ENCODE data around the gene POC1A.

The POC1A gene

GRCh38 chr3:52082951-52083350 lies 71.3 kb downstream of the POC1A start:
- Histone ChIP-seq H3K9ac (no peak overlapping the region), H3K36me3 (peaks cover 48% of the 10 kb centered on the region)

GRCh38 chr3:52080830-52081719 lies 73.1 kb downstream of the POC1A start:
- Histone ChIP-seq H3K9me3 (no peaks in the 10 kb centered on the region), H3K4me1 (peaks cover 29% of the 10 kb centered on the region), H4K20me1 (no peaks in the 10 kb centered on the region), H3K27ac (no peak overlapping the region), H3K4me2 (no peak overlapping the region), H3K9ac (no peak overlapping the region), H3K4me3 (no peak overlapping the region), H3K27me3 (no peaks in the 10 kb centered on the region), H3K36me3 (peaks cover 64% of the 10 kb centered on the region)
- TF ChIP-seq Cebpa-rat (IDR thresholded peaks at IDR 0.05) = no peak

More at GRCh38 chr3:52082951-52083350, 71.3 kb downstream of the POC1A start:
- Histone ChIP-seq H3K27ac (no peak overlapping the region), H3K4me3 (no peak overlapping the region), H4K20me1 (peaks cover 5% of the 10 kb centered on the region; the same call in 1 of the 2 replicates), H3K27me3 (no peaks in the 10 kb centered on the region), H3K9me3 (no peaks in the 10 kb centered on the region), H3K4me1 (peaks cover 48% of the 10 kb centered on the region), H3K4me2 (no peak overlapping the region; the same call in 1 of the 2 replicates)
- TF ChIP-seq Cebpa-rat (IDR thresholded peaks at IDR 0.05) = no peak

GRCh38 chr3:52079958-52080357 lies 74.3 kb downstream of the POC1A start:
- H3K4me2 ChIP-seq = no peak overlapping the region
- H3K9me3 ChIP-seq = no peaks in the 10 kb centered on the region
- H4K20me1 ChIP-seq = no peaks in the 10 kb centered on the region
- H3K4me1 ChIP-seq = peaks cover 18% of the 10 kb centered on the region
- H3K4me3 ChIP-seq = no peak overlapping the region
- peaks cover 75% of the 10 kb centered on the region for H3K36me3 ChIP-seq
- no peak overlapping the region for H3K9ac ChIP-seq
- no peak for TF ChIP-seq Cebpa-rat (IDR thresholded peaks at IDR 0.05)
- H3K27me3 ChIP-seq = no peaks in the 10 kb centered on the region
- no peak overlapping the region for H3K27ac ChIP-seq

GRCh38 chr3:52078781-52079560 lies 75.3 kb downstream of the POC1A start:
- Histone ChIP-seq H3K4me1 (peaks cover 8% of the 10 kb centered on the region), H3K9ac (no peak overlapping the region), H3K36me3 (peaks cover 85% of the 10 kb centered on the region), H3K27ac (peak overlapping the region; percentile 26; the same call in 1 of the 2 replicates), H3K4me3 (no peak overlapping the region), H3K27me3 (no peaks in the 10 kb centered on the region), H3K9me3 (no peaks in the 10 kb centered on the region), H4K20me1 (no peaks in the 10 kb centered on the region), H3K4me2 (no peak overlapping the region)
- TF ChIP-seq Cebpa-rat (IDR thresholded peaks at IDR 0.05) = no peak

- Histone ChIP-seq H3K9me3 (no peaks in the 10 kb centered on the region), H3K27me3 (no peaks in the 10 kb centered on the region), H3K27ac (no peak overlapping the region), H3K4me2 (no peak overlapping the region), H3K4me1 (no peaks in the 10 kb centered on the region; the same call in 1 of the 2 replicates), H4K20me1 (no peaks in the 10 kb centered on the region), H3K9ac (no peak overlapping the region), H3K36me3 (peaks cover 82% of the 10 kb centered on the region), H3K4me3 (no peak overlapping the region)
- no peak for TF ChIP-seq Cebpa-rat (IDR thresholded peaks at IDR 0.05)
Measured at GRCh38 chr3:52077925-52078324, 76.3 kb downstream of the POC1A start.

- Histone ChIP-seq H3K27ac (no peak overlapping the region; the same call in 1 of the 2 replicates), H3K9me3 (no peaks in the 10 kb centered on the region), H3K4me3 (no peak overlapping the region), H3K36me3 (peaks cover 76% of the 10 kb centered on the region), H3K4me1 (peaks cover 7% of the 10 kb centered on the region), H3K4me2 (no peak overlapping the region), H3K27me3 (no peaks in the 10 kb centered on the region), H4K20me1 (no peaks in the 10 kb centered on the region), H3K9ac (no peak overlapping the region)
- no peak for TF ChIP-seq Cebpa-rat (IDR thresholded peaks at IDR 0.05)
Measured at GRCh38 chr3:52076896-52077780, 77.1 kb downstream of the POC1A start.

- no peak for TF ChIP-seq Cebpa-rat (IDR thresholded peaks at IDR 0.05)
- Histone ChIP-seq H3K36me3 (peaks cover 44% of the 10 kb centered on the region), H3K9ac (no peak overlapping the region), H3K9me3 (no peaks in the 10 kb centered on the region), H3K27me3 (no peaks in the 10 kb centered on the region), H3K27ac (no peak overlapping the region), H3K4me2 (no peak overlapping the region), H3K4me1 (peaks cover 29% of the 10 kb centered on the region), H4K20me1 (no peaks in the 10 kb centered on the region), H3K4me3 (no peak overlapping the region)
Measured at GRCh38 chr3:52073490-52073889, 80.7 kb downstream of the POC1A start.

- TF ChIP-seq Cebpa-rat (IDR thresholded peaks at IDR 0.05) = no peak
- H3K27ac ChIP-seq = no peak overlapping the region
- H3K4me2 ChIP-seq = no peak overlapping the region
- H3K4me3 ChIP-seq = no peak overlapping the region
- H3K4me1 ChIP-seq = peaks cover 29% of the 10 kb centered on the region
- no peaks in the 10 kb centered on the region for H4K20me1 ChIP-seq
- no peak overlapping the region for H3K9ac ChIP-seq
- peaks cover 41% of the 10 kb centered on the region for H3K36me3 ChIP-seq
- no peaks in the 10 kb centered on the region for H3K9me3 ChIP-seq
- no peaks in the 10 kb centered on the region for H3K27me3 ChIP-seq
Measured at GRCh38 chr3:52072471-52072870, 81.8 kb downstream of the POC1A start.

GRCh38 chr3:52072020-52072419 lies 82.2 kb downstream of the POC1A start:
- Histone ChIP-seq H3K9ac (no peak overlapping the region), H3K4me2 (peak overlapping the region; percentile 83), H3K9me3 (no peaks in the 10 kb centered on the region), H4K20me1 (no peaks in the 10 kb centered on the region), H3K27me3 (no peaks in the 10 kb centered on the region), H3K27ac (peak overlapping the region; percentile 59; the same call in 1 of the 2 replicates), H3K4me1 (peaks cover 29% of the 10 kb centered on the region), H3K4me3 (no peak overlapping the region), H3K36me3 (peaks cover 36% of the 10 kb centered on the region)
- TF ChIP-seq Cebpa-rat (IDR thresholded peaks at IDR 0.05) = no peak

Measured in BLaER1 (cell line).